SK-N-SH (cell line): ENCODE measurements around the gene HTR3E.

Experiments used
- CHD2 ChIP-seq: fragments of 150-350 bp; IDR thresholded peaks from 2 replicates; pipeline ENCODE4 v1.6.1; 2018; ENCODE audit warnings: low read length; ENCODE audit not compliant: partially characterized antibody
- EZH2phosphoT487 ChIP-seq: fragments of 200-600 bp; sonication (generic); IDR thresholded peaks from 2 replicates; pipeline ENCODE4 v1.6.1; 2017; ENCODE audit warnings: low read depth, mixed run types, mild to moderate bottlenecking, antibody characterized with exemption, moderate library complexity, borderline replicate concordance
- GABPA ChIP-seq: IDR thresholded peaks from 2 replicates; pipeline ENCODE4 v1.4.0; 2012; ENCODE audit warnings: low read depth, mild to moderate bottlenecking
- TAF1 ChIP-seq: IDR thresholded peaks from 2 replicates; pipeline ENCODE4 v1.6.1; 2012; ENCODE audit warnings: low read depth, mild to moderate bottlenecking, low read length, moderate library complexity, borderline replicate concordance
- TF ChIP-seq, protein P1 (sequence below): fragments of 200-600 bp; sonication (generic); IDR thresholded peaks from 2 replicates; pipeline ENCODE4 v1.6.1; 2017; ENCODE audit warnings: antibody characterized with exemption, mild to moderate bottlenecking, moderate library complexity
- TF ChIP-seq, protein P2 (sequence below): IDR thresholded peaks from 2 replicates; pipeline ENCODE4 v1.4.0; 2012; ENCODE audit warnings: low read depth, borderline replicate concordance

DNA sequence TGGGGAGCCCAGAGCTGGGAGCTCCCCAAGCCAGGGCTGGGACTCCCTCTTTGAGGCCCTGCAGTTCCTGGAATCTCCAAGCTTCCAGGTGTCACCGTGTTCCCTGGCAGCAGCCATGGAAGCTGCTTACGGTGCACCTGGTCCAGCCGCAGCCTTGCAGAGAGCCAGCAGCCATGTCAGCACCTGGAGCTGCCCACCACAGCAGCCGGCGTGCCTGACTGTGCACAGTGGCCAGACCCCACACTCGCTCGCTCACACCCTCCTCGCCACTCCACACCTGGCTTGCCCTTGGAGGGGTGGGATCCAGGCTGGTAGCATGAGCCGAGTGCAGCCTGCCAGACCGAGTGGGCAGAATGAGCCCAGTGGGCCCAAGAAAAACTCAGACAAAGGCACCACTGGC is 14.8 kb upstream of the HTR3E start:
- TF ChIP-seq, protein P1, sequence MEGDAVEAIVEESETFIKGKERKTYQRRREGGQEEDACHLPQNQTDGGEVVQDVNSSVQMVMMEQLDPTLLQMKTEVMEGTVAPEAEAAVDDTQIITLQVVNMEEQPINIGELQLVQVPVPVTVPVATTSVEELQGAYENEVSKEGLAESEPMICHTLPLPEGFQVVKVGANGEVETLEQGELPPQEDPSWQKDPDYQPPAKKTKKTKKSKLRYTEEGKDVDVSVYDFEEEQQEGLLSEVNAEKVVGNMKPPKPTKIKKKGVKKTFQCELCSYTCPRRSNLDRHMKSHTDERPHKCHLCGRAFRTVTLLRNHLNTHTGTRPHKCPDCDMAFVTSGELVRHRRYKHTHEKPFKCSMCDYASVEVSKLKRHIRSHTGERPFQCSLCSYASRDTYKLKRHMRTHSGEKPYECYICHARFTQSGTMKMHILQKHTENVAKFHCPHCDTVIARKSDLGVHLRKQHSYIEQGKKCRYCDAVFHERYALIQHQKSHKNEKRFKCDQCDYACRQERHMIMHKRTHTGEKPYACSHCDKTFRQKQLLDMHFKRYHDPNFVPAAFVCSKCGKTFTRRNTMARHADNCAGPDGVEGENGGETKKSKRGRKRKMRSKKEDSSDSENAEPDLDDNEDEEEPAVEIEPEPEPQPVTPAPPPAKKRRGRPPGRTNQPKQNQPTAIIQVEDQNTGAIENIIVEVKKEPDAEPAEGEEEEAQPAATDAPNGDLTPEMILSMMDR = no peak
- TF ChIP-seq CHD2 (no peak), EZH2phosphoT487 (no peak), TAF1 (no peak), GABPA (no peak)
- TF ChIP-seq, protein P2, sequence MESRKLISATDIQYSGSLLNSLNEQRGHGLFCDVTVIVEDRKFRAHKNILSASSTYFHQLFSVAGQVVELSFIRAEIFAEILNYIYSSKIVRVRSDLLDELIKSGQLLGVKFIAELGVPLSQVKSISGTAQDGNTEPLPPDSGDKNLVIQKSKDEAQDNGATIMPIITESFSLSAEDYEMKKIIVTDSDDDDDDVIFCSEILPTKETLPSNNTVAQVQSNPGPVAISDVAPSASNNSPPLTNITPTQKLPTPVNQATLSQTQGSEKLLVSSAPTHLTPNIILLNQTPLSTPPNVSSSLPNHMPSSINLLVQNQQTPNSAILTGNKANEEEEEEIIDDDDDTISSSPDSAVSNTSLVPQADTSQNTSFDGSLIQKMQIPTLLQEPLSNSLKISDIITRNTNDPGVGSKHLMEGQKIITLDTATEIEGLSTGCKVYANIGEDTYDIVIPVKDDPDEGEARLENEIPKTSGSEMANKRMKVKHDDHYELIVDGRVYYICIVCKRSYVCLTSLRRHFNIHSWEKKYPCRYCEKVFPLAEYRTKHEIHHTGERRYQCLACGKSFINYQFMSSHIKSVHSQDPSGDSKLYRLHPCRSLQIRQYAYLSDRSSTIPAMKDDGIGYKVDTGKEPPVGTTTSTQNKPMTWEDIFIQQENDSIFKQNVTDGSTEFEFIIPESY = no peak
